K562 (cell line): ENCODE measurements around the gene GNG14. TPM values are rescaled to one million over a fixed set of nuclear protein-coding genes. Genes with fewer than 3 reads are reported as not detected.

Experiments used
- ARID1B ChIP-seq: fragments of 450-650 bp; IDR thresholded peaks from 2 replicates; pipeline ENCODE4 v1.6.1; 2016; ENCODE audit warnings: antibody characterized with exemption, mild to moderate bottlenecking, inconsistent platforms
- CREB3 ChIP-seq: fragments of 450-650 bp; conservative IDR thresholded peaks from 2 replicates; pipeline ENCODE4 v1.6.1; 2016; ENCODE audit warnings: missing genetic modification characterization, low read depth, mild to moderate bottlenecking, missing compliant biosample characterization, moderate library complexity
- CXXC5 ChIP-seq: fragments of 250-450 bp; sonication (Bioruptor Pico); IDR thresholded peaks from 2 replicates; pipeline ENCODE4 v1.8.0; 2022; ENCODE audit warnings: inconsistent platforms, mild to moderate bottlenecking, moderate library complexity
- ELF1 ChIP-seq: fragments of 200-800 bp; sonication (Bioruptor generic); IDR thresholded peaks from 2 replicates; pipeline ENCODE4 v1.6.1; 2016; ENCODE audit warnings: missing genetic modification characterization, missing compliant biosample characterization
- HCFC1 ChIP-seq: IDR thresholded peaks from 2 replicates; pipeline ENCODE4 v1.6.1; 2012; ENCODE audit warnings: low read depth, low read length, improper control_type of control experiment
- MEIS2 ChIP-seq: fragments of 450-650 bp; IDR thresholded peaks from 2 replicates; pipeline ENCODE4 v1.6.1; 2014; ENCODE audit warnings: mild to moderate bottlenecking; ENCODE audit not compliant: partially characterized antibody
- MXI1 ChIP-seq: IDR thresholded peaks from 2 replicates; pipeline ENCODE4 v1.6.1; 2011; ENCODE audit warnings: low read depth, mild to moderate bottlenecking, improper control_type of control experiment, low read length
- NFRKB ChIP-seq: fragments of 450-650 bp; IDR thresholded peaks from 2 replicates; pipeline ENCODE4 v1.6.1; 2016; ENCODE audit warnings: low read depth
- NFXL1 ChIP-seq: fragments of 450-650 bp; formaldehyde crosslinking; IDR thresholded peaks from 2 replicates; pipeline ENCODE4 v1.4.0; 2021; ENCODE audit warnings: mild to moderate bottlenecking
- NONO ChIP-seq, 2 experiments: fragments of 200-400 bp in 1 of 2; fragments of 450-650 bp in 1 of 2; formaldehyde crosslinking in 1 of 2; IDR thresholded peaks; 2 replicates each; pipeline ENCODE4 v1.6.1; 2017; ENCODE audit warnings: low read depth in 2 of 2, mild to moderate bottlenecking in 2 of 2, moderate library complexity in 2 of 2, low read length in 1 of 2
- TEAD4 ChIP-seq, 2 experiments: sonication (generic) in 1 of 2; formaldehyde crosslinking in 1 of 2; IDR thresholded peaks; 2 replicates each; pipeline versions ENCODE4 v1.6.1 to v1.8.0; 2012 to 2022; ENCODE audit warnings: borderline replicate concordance in 1 of 2, inconsistent platforms in 1 of 2, low read length in 1 of 2, mild to moderate bottlenecking in 1 of 2, missing genetic modification reagents in 1 of 2
- TSC22D4 ChIP-seq: fragments of 450-650 bp; IDR thresholded peaks from 2 replicates; pipeline ENCODE4 v1.6.1; 2016; ENCODE audit warnings: missing genetic modification characterization, missing biosample characterization, control low read depth
- YY1 ChIP-seq, 3 experiments: IDR thresholded peaks; 2 replicates each; pipeline ENCODE4 v1.6.1; 2011; ENCODE audit warnings: low read length in 2 of 3, mild to moderate bottlenecking in 2 of 3, moderate library complexity in 2 of 3, borderline replicate concordance in 1 of 3, control low read depth in 1 of 3, low read depth in 1 of 3; ENCODE audit not compliant: insufficient read depth in 3 of 3, insufficient replicate concordance in 2 of 3, control insufficient read depth in 1 of 3, insufficient read length in 1 of 3; ENCODE audit errors: extremely low read depth in 1 of 3
- ZNF408 ChIP-seq: fragments of 250-450 bp; sonication (Bioruptor Pico); IDR thresholded peaks from 2 replicates; pipeline ENCODE4 v1.4.0; 2020; ENCODE audit warnings: low read depth, mild to moderate bottlenecking, moderate library complexity
- ZNF445 ChIP-seq: fragments of 250-450 bp; sonication (Bioruptor Pico); IDR thresholded peaks from 2 replicates; pipeline ENCODE4 v1.4.0; 2020; ENCODE audit warnings: low read depth, mild to moderate bottlenecking, moderate library complexity
- ZNF780A ChIP-seq: fragments of 250-450 bp; sonication (Bioruptor Pico); IDR thresholded peaks from 2 replicates; pipeline ENCODE4 v1.5.0; 2021; ENCODE audit warnings: mild to moderate bottlenecking
- polyA plus RNA-seq, 8 experiments: library from polyadenylated mRNA; depleted of rRNA in 4 of 8; stranded (reverse) in 5 of 8; unstranded in 3 of 8; fragments of >200 nt; fragmentation: Nextera tagmentation in 2 of 8; fragmentation: Illumina TruSeq in 1 of 8; extraction: Ambion mirVana in 2 of 8; extraction: Trizol in 1 of 8; gene quantifications; 2 replicates each; pipeline versions ENCODE4 v1.2.1 to v1.2.3, GENCODE V29; 2011 to 2014; ENCODE audit warnings: inconsistent platforms in 1 of 8, missing spikeins in 1 of 8
- total RNA-seq, 7 experiments: library from RNA; depleted of rRNA in 6 of 7; stranded (reverse); fragments of >200 nt in 6 of 7; fragmentation: Illumina TruSeq in 2 of 7; extraction: Trizol in 2 of 7; gene quantifications; 2 replicates each; pipeline versions ENCODE4 v1.2.1 to v1.2.3, GENCODE V29; 2011 to 2021; ENCODE audit warnings: low replicate concordance in 1 of 7
- TF ChIP-seq, protein P1 (sequence below): IDR thresholded peaks from 3 replicates; pipeline ENCODE4 v1.6.1; 2011; ENCODE audit warnings: borderline replicate concordance, mild to moderate bottlenecking; ENCODE audit not compliant: insufficient read length, insufficient read depth
- TF ChIP-seq, protein P2 (sequence below): fragments of 250-450 bp; sonication (Bioruptor Pico); IDR thresholded peaks from 2 replicates; pipeline ENCODE4 v1.5.1; 2021; ENCODE audit warnings: mild to moderate bottlenecking
- TF ChIP-seq, protein P3 (sequence below), 2 experiments: IDR thresholded peaks; 2 replicates each; pipeline ENCODE4 v1.6.1; 2011; ENCODE audit warnings: borderline replicate concordance in 1 of 2, control low read depth in 1 of 2, low read depth in 1 of 2, low read length in 1 of 2, mild to moderate bottlenecking in 1 of 2, mixed read lengths in 1 of 2, moderate library complexity in 1 of 2; ENCODE audit not compliant: insufficient read depth in 1 of 2, insufficient read length in 1 of 2, poor library complexity in 1 of 2, severe bottlenecking in 1 of 2; ENCODE audit errors: extremely low read depth in 1 of 2

Gene GNG14
- total and polyA plus RNA-seq, 9 of the 15 experiments (the other 6 are each of a cell fraction or from before 2014, with no cell fraction given), result not detected

GRCh38 chr19:12733369-12734214 is 45.8 kb downstream of the GNG14 start (continued):
- TF ChIP-seq NONO (IDR thresholded peaks at IDR 0.05; ENCODE audit: low read depth in 2 of 2, low read length in 1 of 2) (no peak), NFXL1 (CRISPR knock-in tag) (no peak), MEIS2 (peak; percentile 14), ZNF408 (CRISPR knock-in tag) (no peak), ZNF780A (CRISPR knock-in tag) (no peak), CXXC5 (CRISPR knock-in tag) (no peak), ELF1 (tag) (no peak; the same call in 1 of the 2 replicates), HCFC1 (peak; percentile 28; the same call in 1 of the 2 replicates), CREB3 (tag) (no peak), TEAD4 (IDR thresholded peaks at IDR 0.05; ENCODE audit: low read length) (peak; percentile 41; the same call in 1 of the 2 replicates), TEAD4 (CRISPR knock-in tag; IDR thresholded peaks at IDR 0.05; ENCODE audit: borderline replicate concordance) (no peak), TSC22D4 (no peak), ZNF445 (CRISPR knock-in tag) (no peak), ARID1B (peak; percentile 7; the same call in 1 of the 2 replicates), YY1 (IDR thresholded peaks at IDR 0.05; ENCODE audit: borderline replicate concordance in 1 of 3, control insufficient read depth in 1 of 3, extremely low read depth in 1 of 3, insufficient read depth in 3 of 3, insufficient read length in 1 of 3, insufficient replicate concordance in 2 of 3, low read depth in 1 of 3, low read length in 2 of 3) (peak in 2 of 3 experiments; percentile 43 to 74), MXI1 (0 out of 2 replicates have a peak, but pooled peaks have one; percentile 58), NFRKB (no peak)
- TF ChIP-seq, protein P1, sequence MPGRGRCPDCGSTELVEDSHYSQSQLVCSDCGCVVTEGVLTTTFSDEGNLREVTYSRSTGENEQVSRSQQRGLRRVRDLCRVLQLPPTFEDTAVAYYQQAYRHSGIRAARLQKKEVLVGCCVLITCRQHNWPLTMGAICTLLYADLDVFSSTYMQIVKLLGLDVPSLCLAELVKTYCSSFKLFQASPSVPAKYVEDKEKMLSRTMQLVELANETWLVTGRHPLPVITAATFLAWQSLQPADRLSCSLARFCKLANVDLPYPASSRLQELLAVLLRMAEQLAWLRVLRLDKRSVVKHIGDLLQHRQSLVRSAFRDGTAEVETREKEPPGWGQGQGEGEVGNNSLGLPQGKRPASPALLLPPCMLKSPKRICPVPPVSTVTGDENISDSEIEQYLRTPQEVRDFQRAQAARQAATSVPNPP, result no peak
- TF ChIP-seq, protein P2, sequence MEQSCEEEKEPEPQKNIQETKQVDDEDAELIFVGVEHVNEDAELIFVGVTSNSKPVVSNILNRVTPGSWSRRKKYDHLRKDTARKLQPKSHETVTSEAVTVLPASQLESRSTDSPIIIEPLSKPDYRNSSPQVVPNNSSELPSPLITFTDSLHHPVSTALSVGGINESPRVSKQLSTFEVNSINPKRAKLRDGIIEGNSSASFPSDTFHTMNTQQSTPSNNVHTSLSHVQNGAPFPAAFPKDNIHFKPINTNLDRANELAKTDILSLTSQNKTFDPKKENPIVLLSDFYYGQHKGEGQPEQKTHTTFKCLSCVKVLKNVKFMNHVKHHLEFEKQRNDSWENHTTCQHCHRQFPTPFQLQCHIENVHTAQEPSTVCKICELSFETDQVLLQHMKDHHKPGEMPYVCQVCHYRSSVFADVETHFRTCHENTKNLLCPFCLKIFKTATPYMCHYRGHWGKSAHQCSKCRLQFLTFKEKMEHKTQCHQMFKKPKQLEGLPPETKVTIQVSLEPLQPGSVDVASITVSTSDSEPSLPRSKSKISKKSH (CRISPR knock-in tag), result no peak
- TF ChIP-seq, protein P3, sequence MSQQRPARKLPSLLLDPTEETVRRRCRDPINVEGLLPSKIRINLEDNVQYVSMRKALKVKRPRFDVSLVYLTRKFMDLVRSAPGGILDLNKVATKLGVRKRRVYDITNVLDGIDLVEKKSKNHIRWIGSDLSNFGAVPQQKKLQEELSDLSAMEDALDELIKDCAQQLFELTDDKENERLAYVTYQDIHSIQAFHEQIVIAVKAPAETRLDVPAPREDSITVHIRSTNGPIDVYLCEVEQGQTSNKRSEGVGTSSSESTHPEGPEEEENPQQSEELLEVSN (IDR thresholded peaks at IDR 0.05; ENCODE audit: borderline replicate concordance in 1 of 2, extremely low read depth in 1 of 2, insufficient read depth in 1 of 2, insufficient read length in 1 of 2, low read depth in 1 of 2, low read length in 1 of 2, poor library complexity in 1 of 2, severe bottlenecking in 1 of 2), result peak in 1 of 2 experiments; percentile 10
